IMR-90 (cell line): ENCODE data around the gene PYDC1. TPM values are rescaled to one million over a fixed set of nuclear protein-coding genes. Genes with fewer than 3 reads are reported as not detected.

Experiments
- ATAC-seq: fragments of 200-7000 bp; cut with Tn5 transposase; 2 replicates; pipeline ENCODE4 v1.9.1; 2020; ENCODE audit warnings: low read depth, mild to moderate bottlenecking, moderate library complexity
- BruUV-seq: library from RNA; stranded (reverse); fragments of 400-500 nt; replicated peaks from 2 replicates; lab custom pipeline; 2021; lab: Mats Ljungman, UMichigan
- CTCF ChIA-PET: fragments of 300-600 bp; formaldehyde crosslinking; extraction: SDS; loops from one replicate; lab custom pipeline; 2021; ENCODE audit warnings: antibody characterized with exemption; lab: Yijun Ruan, JAX
- POLR2A ChIA-PET: fragments of 300-600 bp; sonication (Branson Sonifier 250); formaldehyde crosslinking; loops from one replicate; lab custom pipeline; 2022; ENCODE audit warnings: antibody characterized with exemption; ENCODE audit not compliant: unreplicated experiment; lab: Charles Lee
- DNase-seq: peaks from one replicate; pipeline ENCODE4 v3.0.0; 2013
- H2AFZ ChIP-seq: replicated peaks from 2 replicates; pipeline ENCODE3; 2013; ENCODE audit warnings: low read length, mild to moderate bottlenecking; ENCODE audit not compliant: poor library complexity
- H2AK5ac ChIP-seq: 2 replicates; pipeline ENCODE4 v1.6.1; 2013; ENCODE audit warnings: low read depth, low read length, inconsistent platforms
- H2AK9ac ChIP-seq: replicated peaks from 2 replicates; pipeline ENCODE3; 2013; ENCODE audit warnings: mild to moderate bottlenecking, low read depth, low read length, moderate library complexity; ENCODE audit not compliant: poor library complexity
- H2BK120ac ChIP-seq: 2 replicates; pipeline ENCODE4 v1.6.1; 2013; ENCODE audit warnings: low read depth, low read length, inconsistent platforms
- H2BK15ac ChIP-seq: 3 replicates; pipeline ENCODE4 v1.6.1; 2013; ENCODE audit warnings: low read depth, low read length, inconsistent platforms
- H2BK20ac ChIP-seq: 2 replicates; pipeline ENCODE4 v1.6.1; 2013; ENCODE audit warnings: low read depth, mild to moderate bottlenecking, inconsistent platforms, low read length, moderate library complexity
- H2BK5ac ChIP-seq: 2 replicates; pipeline ENCODE4 v1.6.1; 2013; ENCODE audit warnings: mild to moderate bottlenecking, low read depth, low read length, inconsistent platforms; ENCODE audit not compliant: poor library complexity, severe bottlenecking
- H3K14ac ChIP-seq: replicated peaks from 2 replicates; pipeline ENCODE4 v1.6.1; 2013; ENCODE audit warnings: low read depth, low read length, inconsistent platforms
- H3K18ac ChIP-seq: 2 replicates; pipeline ENCODE4 v1.6.1; 2013; ENCODE audit warnings: low read depth, low read length, control low read depth
- H3K23ac ChIP-seq: 2 replicates; pipeline ENCODE4 v1.6.1; 2013; ENCODE audit warnings: low read depth, low read length, inconsistent platforms
- H3K27ac ChIP-seq: 2 replicates; pipeline ENCODE4 v1.5.1; 2013; ENCODE audit warnings: mild to moderate bottlenecking, control low read depth, low read length; ENCODE audit not compliant: insufficient read depth
- H3K27me3 ChIP-seq: 2 replicates; pipeline ENCODE4 v1.6.1; 2013; ENCODE audit warnings: low read length; ENCODE audit not compliant: control insufficient read depth, insufficient read depth
- H3K36me3 ChIP-seq: 2 replicates; pipeline ENCODE4 v1.6.1; 2013; ENCODE audit warnings: low read length, mixed read lengths; ENCODE audit not compliant: control insufficient read depth, insufficient read depth
- H3K4ac ChIP-seq: 2 replicates; pipeline ENCODE4 v1.6.1; 2013; ENCODE audit warnings: low read depth, low read length, inconsistent platforms
- H3K4me1 ChIP-seq: 2 replicates; pipeline ENCODE4 v1.6.1; 2013; ENCODE audit warnings: low read length, mixed read lengths; ENCODE audit not compliant: control insufficient read depth, insufficient read depth
- H3K4me2 ChIP-seq: 2 replicates; pipeline ENCODE4 v1.6.1; 2013; ENCODE audit warnings: low read depth, mild to moderate bottlenecking, control low read depth, low read length, moderate library complexity
- H3K4me3 ChIP-seq: 2 replicates; pipeline ENCODE4 v1.5.1; 2013; ENCODE audit warnings: low read depth, mild to moderate bottlenecking, control low read depth, low read length, moderate library complexity; ENCODE audit not compliant: insufficient read depth
- H3K56ac ChIP-seq: 2 replicates; pipeline ENCODE4 v1.6.1; 2013; ENCODE audit warnings: low read length, inconsistent platforms; ENCODE audit not compliant: insufficient read depth; ENCODE audit errors: extremely low read depth
- H3K79me1 ChIP-seq, 2 experiments: 2 replicates each; pipeline ENCODE4 v1.6.1; 2013; ENCODE audit warnings: low read length in 2 of 2, inconsistent platforms in 1 of 2, low read depth in 1 of 2
- H3K9ac ChIP-seq: 2 replicates; pipeline ENCODE4 v1.6.1; 2013; ENCODE audit warnings: low read depth, low read length, control low read depth
- H3K9me1 ChIP-seq: 2 replicates; pipeline ENCODE4 v1.6.1; 2013; ENCODE audit warnings: low read length, inconsistent platforms; ENCODE audit not compliant: insufficient read depth
- H3K9me3 ChIP-seq: 2 replicates; pipeline ENCODE4 v1.6.1; 2013; ENCODE audit warnings: low read length; ENCODE audit not compliant: control insufficient read depth, insufficient read depth
- H4K20me1 ChIP-seq: 2 replicates; pipeline ENCODE4 v1.6.1; 2013; ENCODE audit warnings: low read length, inconsistent platforms; ENCODE audit not compliant: insufficient read depth
- H4K5ac ChIP-seq: 2 replicates; pipeline ENCODE4 v1.6.1; 2013; ENCODE audit warnings: mild to moderate bottlenecking, low read depth, low read length, control low read depth
- H4K8ac ChIP-seq, 2 experiments: 2 replicates each; pipeline ENCODE4 v1.6.1; 2013; ENCODE audit warnings: low read depth in 2 of 2, low read length in 2 of 2, control low read depth in 1 of 2, inconsistent platforms in 1 of 2
- H4K91ac ChIP-seq: 2 replicates; pipeline ENCODE4 v1.6.1; 2013; ENCODE audit warnings: low read depth, low read length, inconsistent platforms; ENCODE audit not compliant: insufficient read depth
- CTCF ChIP-seq: conservative IDR thresholded peaks from 2 replicates; pipeline ENCODE4 v1.5.1; 2012; ENCODE audit warnings: mild to moderate bottlenecking, low read depth, low read length, improper control_type of control experiment
- MAFK ChIP-seq: IDR thresholded peaks from 2 replicates; pipeline ENCODE4 v1.6.1; 2012; ENCODE audit warnings: low read depth, low read length, improper control_type of control experiment
- POLR2A ChIP-seq: IDR thresholded peaks from 2 replicates; pipeline ENCODE4 v1.6.1; 2012; ENCODE audit warnings: mild to moderate bottlenecking, low read depth, low read length
- RAD21 ChIP-seq: IDR thresholded peaks from 2 replicates; pipeline ENCODE4 v1.6.1; 2012; ENCODE audit warnings: low read length, improper control_type of control experiment
- RCOR1 ChIP-seq: IDR thresholded peaks from 2 replicates; pipeline ENCODE4 v1.6.1; 2012; ENCODE audit warnings: mild to moderate bottlenecking, low read length, improper control_type of control experiment; ENCODE audit not compliant: insufficient replicate concordance
- RFX5 ChIP-seq: IDR thresholded peaks from 2 replicates; pipeline ENCODE4 v1.8.0; 2012; ENCODE audit warnings: low read depth, mild to moderate bottlenecking, low read length, moderate library complexity
- WGBS, 2 experiments: methylation state at CpG; one replicate each; pipeline versions ENCODE4 v1.1.5 to v1.1.7; 2013; ENCODE audit warnings: missing lambda C conversion rate in 2 of 2; ENCODE audit not compliant: insufficient read length in 1 of 2; ENCODE audit errors: extremely low coverage in 2 of 2; 5-methylcytosine and 5-hydroxymethylcytosine counted together
- dilution Hi-C: fragments of 300-500 bp; cut with HindIII; formaldehyde crosslinking; loops from one replicate; pipeline ENCODE4 v1.14.3; 2018; ENCODE audit warnings: low sequenced_read_pairs; ENCODE audit not compliant: unreplicated experiment
- in situ Hi-C: fragments of 300-500 bp; cut with MboI; formaldehyde crosslinking; loops from 3 replicates; pipeline ENCODE4 v1.14.3; 2019; ENCODE audit warnings: low sequenced_read_pairs, inconsistent platforms, mixed read lengths
- intact Hi-C: fragments of 100-400 bp; cut with micrococcal nuclease; formaldehyde crosslinking; loops from 2 replicates; pipeline ENCODE4 v1.10.0; 2022
- polyA plus RNA-seq, 3 experiments: library from polyadenylated mRNA; depleted of rRNA; stranded (reverse); fragments of >200 nt; gene quantifications; 2 replicates each; pipeline ENCODE4 v1.2.3, GENCODE V29; 2012; ENCODE audit warnings: low replicate concordance in 1 of 3
- total RNA-seq: library from RNA; depleted of rRNA; stranded (reverse); fragments of >200 nt; gene quantifications from 2 replicates; pipeline ENCODE4 v1.2.3, GENCODE V29; 2012

The PYDC1 gene
- total and polyA plus RNA-seq, 2 of the 4 experiments (the other 2 are of a cell fraction): not detected

GRCh38 chr16:31242206-31242605, 25.3 kb upstream of the PYDC1 start:
- Histone ChIP-seq H3K14ac (no peak overlapping the region), H4K5ac (no peak overlapping the region), H3K4ac (no peak overlapping the region), H3K9me1 (no peaks in the 10 kb centered on the region), H4K20me1 (no peaks in the 10 kb centered on the region), H2BK15ac (no peak overlapping the region), H3K4me2 (no peak overlapping the region), H2AK9ac (no peak overlapping the region), H3K79me1 (no peaks in the 10 kb centered on the region), H3K23ac (no peak overlapping the region), H3K27ac (no peak overlapping the region), H3K56ac (no peak overlapping the region), H3K9me3 (no peaks in the 10 kb centered on the region), H2AK5ac (no peak overlapping the region), H3K27me3 (peaks cover 6% of the 10 kb centered on the region; the same call in 1 of the 2 replicates), H3K36me3 (no peaks in the 10 kb centered on the region), H2BK20ac (no peak overlapping the region), H3K9ac (no peak overlapping the region), H4K8ac (no peak overlapping the region), H3K4me3 (no peak overlapping the region), H2BK120ac (no peak overlapping the region), H2BK5ac (no peak overlapping the region), H2AFZ (no peak overlapping the region), H4K91ac (no peak overlapping the region), H3K18ac (no peak overlapping the region), H3K4me1 (no peaks in the 10 kb centered on the region)
- no TSS peak for BruUV-seq
- 35% methylated on average over 2 of the region's 6 CpGs; no CpG with 5 or more reads in 1 of the 2 experiments for WGBS, 2 experiments
- ChIA-PET CTCF (no interaction called here), POLR2A (no interaction called here)
- intact Hi-C loops: no loop called here
- ATAC-seq (no peak), DNase-seq (peak; percentile 4)
- dilution Hi-C loops: no loop called here
- in situ Hi-C loops: no loop called here
- TF ChIP-seq RAD21 (no peak), MAFK (no peak), CTCF (no peak), RCOR1 (no peak), POLR2A (no peak), RFX5 (no peak)
